ENCODE measurements around the gene AGAP3. TPM values are rescaled to one million over a fixed set of nuclear protein-coding genes. Genes with fewer than 3 reads are reported as not detected.
A peak's percentile ranks its signal among the peaks of the same experiment; 100 is the strongest.

AGAP3 gene
- total and polyA plus RNA-seq, 4 donors = 75.9 to 194 (median 110) TPM

- Histone ChIP-seq H3K4me1 (ENCODE audit: control insufficient read depth in 5 of 5, insufficient read depth in 5 of 5, low read length in 5 of 5) (peaks cover 0 to 7% (median 0%) of the 10 kb centered on the region in 5 donors), H3K9ac (ENCODE audit: insufficient read depth in 1 of 2, low read length in 2 of 2) (no peak overlapping the region), H3K4me3 (no peak overlapping the region), H3K36me3 (ENCODE audit: control insufficient read depth in 4 of 4, insufficient read depth in 4 of 4, low read length in 4 of 4) (peaks cover 0 to 69% (median 16%) of the 10 kb centered on the region in 4 donors), H3K27me3 (ENCODE audit: control insufficient read depth in 3 of 3, insufficient read depth in 3 of 3, low read length in 2 of 3) (no peaks in the 10 kb centered on the region), H3K27ac (ENCODE audit: low read depth in 1 of 2, low read length in 1 of 2) (no peak overlapping the region), H3K9me3 (ENCODE audit: control insufficient read depth in 4 of 4, insufficient read depth in 3 of 4, low read length in 3 of 4) (no peaks in the 10 kb centered on the region)
- no peak for DNase-seq
- no peak for ATAC-seq (ENCODE audit: insufficient read depth, low FRiP score)
- 93% methylated on average over 29 of the region's 29 CpGs for WGBS, 2 donors
- TF ChIP-seq CTCF (IDR thresholded peaks at IDR 0.05; ENCODE audit: control extremely low read depth, extremely low read depth) = no peak
These were observed 36.5 kb downstream of the AGAP3 start for GRCh38 chr7:151122796-151123157.

GRCh38 chr7:151123158-151123821 lies 37.0 kb downstream of the AGAP3 start:
- Histone ChIP-seq H3K27ac (ENCODE audit: low read depth in 1 of 2, low read length in 1 of 2) (no peak overlapping the region), H3K36me3 (ENCODE audit: control insufficient read depth in 4 of 4, insufficient read depth in 4 of 4, low read length in 4 of 4) (peaks cover 0 to 69% (median 18%) of the 10 kb centered on the region in 4 donors), H3K9me3 (ENCODE audit: control insufficient read depth in 4 of 4, insufficient read depth in 3 of 4, low read length in 3 of 4) (no peaks in the 10 kb centered on the region), H3K4me3 (no peak overlapping the region), H3K4me1 (ENCODE audit: control insufficient read depth in 5 of 5, insufficient read depth in 5 of 5, low read length in 5 of 5) (peaks cover 0 to 7% (median 0%) of the 10 kb centered on the region in 5 donors), H3K27me3 (ENCODE audit: control insufficient read depth in 3 of 3, insufficient read depth in 3 of 3, low read length in 2 of 3) (no peaks in the 10 kb centered on the region), H3K9ac (ENCODE audit: insufficient read depth in 1 of 2, low read length in 2 of 2) (no peak overlapping the region)
- ATAC-seq (ENCODE audit: insufficient read depth, low FRiP score) (no peak), DNase-seq (no peak)
- 91% methylated on average over 50 of the region's 50 CpGs for WGBS, 2 donors
- no peak for TF ChIP-seq CTCF (IDR thresholded peaks at IDR 0.05; ENCODE audit: control extremely low read depth, extremely low read depth)

- Histone ChIP-seq H3K4me3 (no peak overlapping the region), H3K4me1 (ENCODE audit: control insufficient read depth in 5 of 5, insufficient read depth in 5 of 5, low read length in 5 of 5) (peaks cover 0 to 7% (median 0%) of the 10 kb centered on the region in 5 donors), H3K36me3 (ENCODE audit: control insufficient read depth in 4 of 4, insufficient read depth in 4 of 4, low read length in 4 of 4) (peaks cover 0 to 70% (median 19%) of the 10 kb centered on the region in 4 donors), H3K27me3 (ENCODE audit: control insufficient read depth in 3 of 3, insufficient read depth in 3 of 3, low read length in 2 of 3) (no peaks in the 10 kb centered on the region), H3K9ac (ENCODE audit: insufficient read depth in 1 of 2, low read length in 2 of 2) (no peak overlapping the region), H3K27ac (ENCODE audit: low read depth in 1 of 2, low read length in 1 of 2) (no peak overlapping the region), H3K9me3 (ENCODE audit: control insufficient read depth in 4 of 4, insufficient read depth in 3 of 4, low read length in 3 of 4) (no peaks in the 10 kb centered on the region)
- ATAC-seq (ENCODE audit: insufficient read depth, low FRiP score) (peak; percentile 84), DNase-seq (peak; percentile 86 to 90 (median 88))
- peak; percentile 98 for TF ChIP-seq CTCF (IDR thresholded peaks at IDR 0.05; ENCODE audit: control extremely low read depth, extremely low read depth)
- WGBS, 2 donors = 49 to 58% methylated on average over 24 of the region's 24 CpGs
These were observed 37.7 kb downstream of the AGAP3 start for GRCh38 chr7:151123822-151124464.
